Effector memory CD8-positive, alpha-beta T cell (primary cell): Measurements from ENCODE around the gene DCTN2.
"Not testable (repeated sequence)": the region's sequence is repeated elsewhere in the genome, so short reads cannot be mapped to it uniquely, and the experiment has no call there.

Source experiments
- ATAC-seq: fragments of 150-1000 bp; cut with Tn5 transposase; replicated peaks from 2 replicates; pipeline ENCODE4 v1.10.0; 2021; ENCODE audit warnings: mild to moderate bottlenecking, moderate library complexity
- DNase-seq, 3 experiments: peaks; one replicate each; pipeline ENCODE4 v3.0.0; 2021
- H3K27ac Mint-ChIP-seq, 2 donors: one replicate each; pipeline ENCODE4 v1.8.0; 2022; ENCODE audit warnings: mild to moderate bottlenecking in 2 of 2, mixed read lengths in 2 of 2, moderate library complexity in 2 of 2
- H3K27me3 Mint-ChIP-seq, 2 donors: one replicate each; pipeline ENCODE4 v1.8.0; 2022; ENCODE audit warnings: mixed read lengths in 2 of 2
- H3K36me3 Mint-ChIP-seq: one replicate; pipeline ENCODE4 v1.8.0; 2022; ENCODE audit warnings: mild to moderate bottlenecking, moderate library complexity, mixed read lengths; ENCODE audit not compliant: insufficient read depth
- H3K4me1 Mint-ChIP-seq, 2 donors: one replicate each; pipeline ENCODE4 v1.8.0; 2022; ENCODE audit warnings: low read depth in 2 of 2, mixed read lengths in 2 of 2
- H3K4me3 Mint-ChIP-seq, 2 donors: one replicate each; pipeline ENCODE4 v1.8.0; 2022; ENCODE audit warnings: mild to moderate bottlenecking in 2 of 2, mixed read lengths in 2 of 2, moderate library complexity in 2 of 2
- H3K9me3 Mint-ChIP-seq, 2 donors: one replicate each; pipeline ENCODE4 v1.8.0; 2022; ENCODE audit warnings: mixed read lengths in 2 of 2

The DCTN2 gene

DNA sequence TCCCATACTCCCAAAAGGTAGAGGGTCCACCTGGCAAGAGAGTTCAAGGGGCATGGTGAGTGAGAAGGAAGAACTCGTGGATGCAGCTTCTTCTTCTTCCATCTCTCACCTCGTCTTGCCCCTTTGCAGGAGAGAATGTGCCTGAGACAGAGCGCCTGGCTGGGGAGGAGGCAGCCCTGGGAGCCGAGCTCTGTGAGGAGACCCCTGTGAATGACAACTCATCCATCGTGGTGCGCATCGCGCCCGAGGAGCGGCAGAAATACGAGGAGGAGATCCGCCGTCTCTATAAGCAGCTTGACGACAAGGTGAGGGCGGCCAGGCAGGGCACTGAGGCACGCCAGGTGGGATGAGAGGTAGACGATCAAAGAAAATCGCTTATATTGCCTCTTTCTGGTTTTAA, 22.9 kb upstream of the DCTN2 start:
- DNase-seq = no peak
- Mint-ChIP-seq H3K27me3 (peaks cover 14 to 23% of the 10 kb centered on the region in 2 donors), H3K4me1 (no peaks in the 10 kb centered on the region), H3K27ac (no peak overlapping the region), H3K9me3 (no peaks in the 10 kb centered on the region), H3K4me3 (no peak overlapping the region), H3K36me3 (peaks cover 3% of the 10 kb centered on the region)
- no peak for ATAC-seq

DNA sequence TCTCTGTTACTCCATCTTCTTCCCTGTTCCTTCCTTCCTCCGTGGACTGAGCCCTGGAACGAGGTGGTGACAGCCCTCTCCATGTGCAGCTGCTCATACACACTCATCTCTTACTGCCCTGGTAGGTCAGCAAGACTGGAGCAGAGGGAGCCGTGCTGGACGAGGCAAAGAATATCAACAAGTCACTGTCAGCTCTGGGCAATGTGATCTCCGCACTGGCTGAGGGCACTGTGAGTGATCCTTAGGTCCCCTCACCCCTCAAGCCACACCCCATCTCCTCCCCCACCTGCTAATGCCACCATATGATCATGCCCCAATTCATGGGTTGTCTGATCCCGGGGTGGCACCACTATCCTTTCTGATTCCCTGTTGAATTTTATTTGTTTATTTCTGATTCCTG, 21.8 kb upstream of the DCTN2 start:
- Mint-ChIP-seq H3K27me3 (peaks cover 24 to 33% of the 10 kb centered on the region in 2 donors), H3K36me3 (peaks cover 3% of the 10 kb centered on the region)
- no peak for DNase-seq

DNA sequence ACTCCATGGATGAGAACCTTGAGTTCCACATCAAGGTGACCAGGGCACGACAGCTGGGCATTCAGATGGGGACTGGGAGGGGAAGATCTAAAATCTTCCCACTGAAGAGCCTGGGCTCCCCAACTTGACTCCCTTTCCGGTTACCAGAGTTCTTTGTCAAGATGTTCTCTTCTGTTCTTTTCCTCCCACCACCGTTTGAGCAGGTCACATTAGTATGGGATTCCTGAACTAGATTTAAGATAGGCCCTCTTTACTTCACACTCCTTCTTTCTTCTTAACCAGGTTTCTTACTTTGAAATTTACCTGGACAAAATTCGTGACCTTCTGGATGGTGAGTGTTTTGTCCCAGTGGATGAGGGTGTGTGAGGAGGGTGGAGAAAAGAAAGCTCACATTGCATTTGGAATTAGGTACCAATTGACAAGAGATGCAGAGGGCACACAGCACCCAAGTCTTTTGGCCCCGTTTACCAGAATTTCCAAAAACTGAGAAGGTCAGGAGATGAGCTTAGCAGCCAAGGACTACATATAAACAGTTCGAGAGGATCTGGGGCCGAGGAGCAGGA, 17.3 kb upstream of the DCTN2 start:
- Mint-ChIP-seq H3K9me3 (no peaks in the 10 kb centered on the region), H3K36me3 (no peaks in the 10 kb centered on the region), H3K27ac (no peak overlapping the region), H3K4me3 (no peak overlapping the region), H3K4me1 (no peaks in the 10 kb centered on the region), H3K27me3 (peaks cover 26 to 28% of the 10 kb centered on the region in 2 donors)
- DNase-seq = no peak
- ATAC-seq = no peak

More for the DNA sequence above, 21.8 kb upstream of the DCTN2 start:
- H3K27ac Mint-ChIP-seq = no peak overlapping the region
- no peaks in the 10 kb centered on the region for H3K4me1 Mint-ChIP-seq
- no peak for ATAC-seq
- H3K4me3 Mint-ChIP-seq = no peak overlapping the region
- H3K9me3 Mint-ChIP-seq = no peaks in the 10 kb centered on the region

DNA sequence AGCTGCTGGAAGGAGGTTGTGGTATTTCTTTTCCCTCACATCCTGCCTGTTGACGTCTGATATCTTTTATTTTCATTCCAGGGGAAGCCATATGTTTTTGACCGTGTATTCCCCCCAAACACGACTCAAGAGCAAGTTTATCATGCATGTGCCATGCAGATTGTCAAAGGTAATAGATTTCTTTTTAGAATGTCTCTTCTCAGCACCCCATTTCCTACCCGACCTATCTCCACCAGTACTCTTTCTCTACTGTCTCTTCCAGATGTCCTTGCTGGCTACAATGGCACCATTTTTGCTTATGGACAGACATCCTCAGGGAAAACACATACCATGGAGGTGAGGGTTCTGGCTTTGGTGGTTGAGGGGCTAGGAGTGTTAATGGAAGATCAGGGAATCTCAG, 16.4 kb upstream of the DCTN2 start:
- Mint-ChIP-seq H3K27ac (no peak overlapping the region), H3K9me3 (no peaks in the 10 kb centered on the region), H3K36me3 (no peaks in the 10 kb centered on the region), H3K4me3 (no peak overlapping the region), H3K4me1 (no peaks in the 10 kb centered on the region), H3K27me3 (peaks cover 17 to 24% of the 10 kb centered on the region in 2 donors)
- ATAC-seq (no peak), DNase-seq (no peak)

DNA sequence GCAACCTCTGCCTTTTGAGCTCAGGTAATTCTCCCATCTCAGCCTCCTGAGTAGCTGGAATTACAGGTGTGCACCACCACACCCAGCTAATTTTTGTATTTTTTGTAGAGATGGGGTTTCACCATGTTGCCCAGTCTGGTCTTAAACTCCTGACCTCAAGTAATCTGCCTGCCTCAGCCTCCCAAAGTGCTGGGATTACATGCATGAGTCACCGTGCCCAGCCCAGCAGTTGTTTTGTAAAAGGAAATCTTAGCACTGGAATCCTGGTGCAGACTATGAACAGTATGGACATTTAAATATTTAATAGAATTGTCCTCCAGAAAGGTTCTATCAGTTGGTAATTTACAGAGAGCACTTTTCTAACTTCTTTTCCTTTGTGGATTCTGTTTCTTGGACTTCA, 14.1 kb upstream of the DCTN2 start:
- not testable (repeated sequence) for DNase-seq, H3K9me3 Mint-ChIP-seq, H3K27ac Mint-ChIP-seq, H3K4me1 Mint-ChIP-seq, H3K36me3 Mint-ChIP-seq, H3K4me3 Mint-ChIP-seq, ATAC-seq
- H3K27me3 Mint-ChIP-seq = peaks cover 13 to 24% of the 10 kb centered on the region in 2 donors

DNA sequence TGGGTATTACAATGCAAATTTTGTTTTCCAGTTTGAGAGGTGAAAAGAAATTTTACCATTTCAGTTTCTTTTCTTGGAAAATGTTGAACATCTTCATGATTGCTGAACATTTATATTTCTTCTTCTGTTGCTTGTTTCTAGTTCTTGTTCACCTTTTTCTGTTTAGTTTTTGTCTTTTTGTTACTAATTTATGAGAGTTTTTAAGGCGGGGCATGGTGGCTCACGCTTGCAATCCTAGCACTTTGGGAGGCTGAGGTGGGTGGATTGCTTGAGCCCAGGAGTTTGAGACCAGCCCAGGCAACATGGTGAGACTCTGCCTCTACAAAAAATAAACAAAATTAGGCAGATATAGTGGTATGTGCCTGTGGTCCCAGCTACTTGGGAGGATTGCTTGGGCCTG, 13.5 kb upstream of the DCTN2 start:
- Mint-ChIP-seq H3K9me3 (no peaks in the 10 kb centered on the region), H3K27ac (no peak overlapping the region), H3K4me1 (no peaks in the 10 kb centered on the region), H3K27me3 (peaks cover 13 to 24% of the 10 kb centered on the region in 2 donors), H3K36me3 (peaks cover 4% of the 10 kb centered on the region), H3K4me3 (no peak overlapping the region)
- ATAC-seq (no peak), DNase-seq (no peak)

DNA sequence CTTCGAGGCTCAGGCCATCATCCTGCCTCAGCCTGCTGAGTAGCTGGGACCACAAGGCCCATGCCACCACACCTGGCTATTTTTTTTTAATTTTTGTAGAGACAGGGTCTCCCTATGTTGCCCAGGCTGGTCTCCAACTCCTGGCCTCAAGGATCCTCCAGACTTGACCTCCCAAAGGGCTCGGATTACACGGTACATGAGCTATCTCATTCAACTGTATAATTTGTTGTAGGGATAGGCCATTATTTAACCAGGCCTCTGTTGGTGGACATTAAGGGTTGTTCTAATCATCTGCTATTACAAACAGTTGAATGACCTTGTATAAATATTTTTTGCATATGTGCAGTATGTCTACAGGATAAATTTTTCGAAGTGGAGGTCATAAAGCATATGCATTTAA, 11.9 kb upstream of the DCTN2 start:
- H3K9me3 Mint-ChIP-seq = no peaks in the 10 kb centered on the region
- H3K27me3 Mint-ChIP-seq = peaks cover 2 to 18% of the 10 kb centered on the region in 2 donors
- ATAC-seq = no peak
- no peak overlapping the region for H3K27ac Mint-ChIP-seq
- H3K4me3 Mint-ChIP-seq = no peak overlapping the region
- H3K36me3 Mint-ChIP-seq = peaks cover 4% of the 10 kb centered on the region
- no peak for DNase-seq
- no peaks in the 10 kb centered on the region for H3K4me1 Mint-ChIP-seq

DNA sequence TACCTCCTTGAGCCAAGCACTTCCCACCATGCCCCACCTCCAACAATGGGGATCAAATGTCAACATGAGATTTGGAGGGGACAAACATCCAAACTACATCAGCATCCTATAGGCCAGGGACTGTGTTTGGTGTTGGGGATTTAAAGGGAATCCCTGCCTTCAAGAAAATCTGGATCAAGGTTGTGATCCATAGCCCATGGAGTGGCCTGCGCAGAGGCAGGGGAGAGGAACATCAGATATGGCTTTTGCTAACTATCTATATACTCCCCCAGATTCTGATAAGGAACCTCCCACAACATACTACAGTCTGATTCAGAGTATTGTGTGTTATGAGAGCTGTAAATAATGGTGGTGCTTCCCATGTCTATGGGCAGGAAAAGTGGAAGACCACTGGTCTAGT, 7.9 kb upstream of the DCTN2 start:
- no peak overlapping the region for H3K27ac Mint-ChIP-seq
- H3K27me3 Mint-ChIP-seq = peaks cover 8% of the 10 kb centered on the region in 2 donors
- no peak overlapping the region for H3K4me3 Mint-ChIP-seq
- DNase-seq = no peak
- H3K9me3 Mint-ChIP-seq = no peaks in the 10 kb centered on the region
- peaks cover 7 to 8% of the 10 kb centered on the region in 2 donors for H3K4me1 Mint-ChIP-seq
- H3K36me3 Mint-ChIP-seq = peaks cover 4% of the 10 kb centered on the region
- no peak for ATAC-seq

DNA sequence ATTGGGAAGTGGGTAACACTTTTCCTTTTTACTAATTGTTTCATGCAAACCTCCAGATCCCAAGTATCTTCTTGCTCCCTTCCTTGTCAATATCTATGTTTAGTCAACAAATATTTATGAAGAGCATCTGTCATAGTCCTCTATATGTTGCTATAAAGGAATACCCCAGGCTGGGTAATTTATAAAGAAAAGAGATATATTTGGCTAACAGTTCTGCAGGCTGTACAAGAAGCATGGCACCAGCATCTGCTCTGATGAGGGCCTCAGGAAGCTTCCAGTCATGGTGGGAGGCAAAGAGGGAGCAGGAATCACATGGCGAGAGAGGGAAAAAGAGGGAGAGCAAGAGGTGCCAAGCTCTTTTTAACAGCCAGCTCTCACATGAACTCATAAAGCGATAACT, 7.5 kb upstream of the DCTN2 start:
- Mint-ChIP-seq H3K27me3 (peaks cover 8% of the 10 kb centered on the region in 2 donors), H3K27ac (no peak overlapping the region), H3K36me3 (peaks cover 4% of the 10 kb centered on the region), H3K4me1 (peaks cover 9 to 11% of the 10 kb centered on the region in 2 donors), H3K9me3 (no peaks in the 10 kb centered on the region), H3K4me3 (no peak overlapping the region)
- ATAC-seq (no peak), DNase-seq (no peak)

DNA sequence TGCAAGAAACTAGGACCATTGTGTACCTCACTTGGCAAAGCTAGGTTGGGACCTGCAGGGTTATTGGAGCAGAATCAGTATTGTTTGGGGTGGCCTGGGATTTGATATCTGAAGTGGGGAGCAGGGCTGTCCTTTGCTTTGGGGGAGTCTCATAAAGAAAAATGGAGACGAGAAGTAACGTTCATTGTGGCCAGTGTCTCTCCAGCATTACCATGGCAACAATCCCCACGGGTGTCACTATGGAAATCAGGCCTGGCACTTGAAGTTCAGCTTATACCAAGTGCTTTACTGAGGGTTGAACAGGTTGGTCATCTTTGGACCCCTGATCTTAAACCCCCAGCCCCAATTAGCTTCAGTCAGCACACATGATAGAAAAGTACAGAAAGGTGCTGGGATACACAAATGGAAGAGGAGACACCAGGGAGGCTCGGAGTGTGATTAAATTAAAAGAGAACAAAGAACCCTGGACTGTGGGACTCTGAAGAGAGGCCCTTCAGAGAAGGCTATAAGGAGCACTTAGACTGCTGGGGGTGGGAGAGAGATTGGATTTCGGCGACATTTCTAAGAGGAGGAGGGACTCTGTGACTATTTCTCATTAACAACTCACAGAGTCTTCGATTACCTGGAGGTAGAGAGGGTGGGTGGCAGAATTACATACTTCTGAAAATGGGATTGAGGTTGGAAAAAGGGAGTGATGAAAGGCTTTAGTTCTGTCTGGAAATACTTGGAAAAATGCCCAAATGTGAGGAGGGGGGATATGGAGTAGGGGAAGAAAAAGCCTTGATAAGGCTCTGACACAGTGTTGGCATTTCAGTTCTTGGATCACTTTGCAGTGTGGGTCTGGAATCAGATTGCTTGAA, 6.6 kb upstream of the DCTN2 start:
- Mint-ChIP-seq H3K4me1 (peaks cover 12 to 16% of the 10 kb centered on the region in 2 donors), H3K9me3 (no peaks in the 10 kb centered on the region), H3K36me3 (peaks cover 4% of the 10 kb centered on the region), H3K27ac (no peak overlapping the region), H3K4me3 (no peak overlapping the region), H3K27me3 (peaks cover 8 to 14% of the 10 kb centered on the region in 2 donors)
- DNase-seq (no peak), ATAC-seq (no peak)

DNA sequence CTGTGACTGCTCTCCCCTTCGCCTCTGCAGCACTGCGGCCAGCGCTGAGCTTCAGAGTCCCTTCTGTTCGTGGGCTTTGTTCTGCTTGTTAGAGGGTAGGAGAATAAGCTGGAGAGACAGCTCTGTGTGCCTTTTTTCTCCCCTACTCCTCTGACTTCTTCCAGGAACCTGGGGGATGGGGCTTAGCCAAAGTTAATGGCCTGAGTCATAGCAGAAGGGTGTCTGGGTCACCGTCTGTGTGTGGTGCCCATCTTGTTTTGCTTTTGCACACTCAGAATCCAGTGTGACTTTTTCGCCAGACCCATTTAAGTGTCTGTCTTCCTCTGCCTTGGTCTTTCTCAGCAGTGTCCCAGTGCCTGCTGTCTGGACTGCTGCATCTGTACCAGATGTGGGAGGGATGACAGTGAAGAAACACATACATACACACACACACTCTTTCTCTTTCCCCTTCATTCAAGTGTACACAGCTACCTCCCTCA, 5.9 kb upstream of the DCTN2 start:
- Mint-ChIP-seq H3K4me1 (peaks cover 13 to 16% of the 10 kb centered on the region in 2 donors), H3K4me3 (no peak overlapping the region), H3K36me3 (peaks cover 4% of the 10 kb centered on the region), H3K9me3 (no peaks in the 10 kb centered on the region), H3K27me3 (peaks cover 8 to 15% of the 10 kb centered on the region in 2 donors), H3K27ac (no peak overlapping the region)
- DNase-seq (no peak), ATAC-seq (no peak)

DNA sequence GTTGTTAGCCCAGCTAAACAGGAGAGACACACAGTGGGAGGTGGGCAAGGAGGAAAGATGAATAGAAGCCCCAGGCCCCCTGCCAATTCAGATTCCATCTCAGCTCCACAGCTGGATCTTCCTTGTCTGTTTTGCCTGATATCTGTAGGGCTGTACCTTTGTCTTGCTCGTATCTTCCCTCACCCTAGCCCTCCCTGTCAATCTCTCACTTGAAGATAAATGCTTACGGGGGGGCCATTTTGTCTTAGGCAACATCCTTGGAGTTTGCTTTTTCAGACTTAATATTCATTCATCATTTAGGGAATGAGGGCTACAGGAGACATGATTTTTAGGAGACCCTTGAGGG, 5.3 kb upstream of the DCTN2 start:
- H3K9me3 Mint-ChIP-seq = no peaks in the 10 kb centered on the region
- H3K4me1 Mint-ChIP-seq = peaks cover 16 to 22% of the 10 kb centered on the region in 2 donors

DNA sequence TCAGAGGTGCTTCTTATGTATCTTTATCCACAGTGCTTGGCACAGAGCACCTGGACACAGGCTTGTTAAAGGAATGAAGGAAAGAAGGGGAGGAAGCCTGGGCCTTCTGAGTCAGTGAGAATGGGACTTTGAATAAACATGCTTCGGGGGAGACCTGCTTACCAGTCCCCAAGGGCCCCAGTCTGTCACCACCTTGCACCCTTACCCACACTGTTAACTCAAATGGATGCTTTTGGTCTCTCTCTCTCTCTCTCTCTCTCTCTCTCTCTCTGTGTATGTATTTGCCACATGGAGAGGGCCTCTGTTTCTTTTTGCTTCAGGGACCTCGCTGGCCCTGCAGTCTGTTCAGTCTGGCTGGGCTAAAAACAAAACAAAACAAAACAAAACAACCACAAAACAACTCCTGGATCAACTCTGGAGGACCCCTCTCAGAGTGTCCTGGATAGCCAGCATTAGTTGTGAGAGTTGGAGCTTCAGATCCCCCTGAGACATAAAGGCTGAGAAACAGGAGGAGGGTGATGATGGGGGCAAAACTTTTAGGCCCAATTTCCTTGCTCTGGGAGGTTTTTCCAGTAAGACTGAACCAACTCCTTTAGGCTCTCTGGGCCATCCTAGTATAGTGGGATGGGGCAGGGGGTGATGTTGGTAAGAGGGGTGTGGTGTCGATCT, 4.8 kb upstream of the DCTN2 start:
- H3K27me3 Mint-ChIP-seq = peaks cover 8 to 15% of the 10 kb centered on the region in 2 donors
- ATAC-seq = no peak
- H3K4me3 Mint-ChIP-seq = peak overlapping the region in 1 of 2 donors; percentile 81
- H3K4me1 Mint-ChIP-seq = peaks cover 19 to 27% of the 10 kb centered on the region in 2 donors
- H3K27ac Mint-ChIP-seq = peak overlapping the region in 1 of 2 donors; percentile 12
- DNase-seq = no peak
- peaks cover 9% of the 10 kb centered on the region for H3K36me3 Mint-ChIP-seq
- H3K9me3 Mint-ChIP-seq = no peaks in the 10 kb centered on the region

More for the DNA sequence above, 5.3 kb upstream of the DCTN2 start:
- Mint-ChIP-seq H3K36me3 (peaks cover 6% of the 10 kb centered on the region), H3K4me3 (no peak overlapping the region), H3K27ac (no peak overlapping the region), H3K27me3 (peaks cover 8 to 15% of the 10 kb centered on the region in 2 donors)
- no peak for ATAC-seq
- DNase-seq = no peak
